WTC11 (cell line): ENCODE data around the gene COBL. TPM values are rescaled to one million over a fixed set of nuclear protein-coding genes. Genes with fewer than 3 reads are reported as not detected.

Experiments
- ATAC-seq: fragments of 200-7000 bp; cut with Tn5 transposase; 2 replicates; pipeline ENCODE4 v1.10.0; 2021; ENCODE audit warnings: mild to moderate bottlenecking, moderate library complexity
- CTCF ChIA-PET: fragments of 300-600 bp; sonication (Branson Sonifier 250); formaldehyde crosslinking; loops from one replicate; lab custom pipeline; 2021; ENCODE audit warnings: antibody characterized with exemption; lab: Charles Lee
- POLR2A ChIA-PET: fragments of 350-600 bp; sonication (Branson Sonifier 250); formaldehyde crosslinking; loops from one replicate; lab custom pipeline; 2021; ENCODE audit warnings: antibody characterized with exemption; lab: Charles Lee
- DNase-seq: peaks from one replicate; pipeline ENCODE4 v3.0.0; 2021; ENCODE audit warnings: low spot score
- H3K27ac Mint-ChIP-seq: 2 replicates; pipeline ENCODE4 v1.8.0; 2021; ENCODE audit warnings: mixed read lengths
- H3K27me3 Mint-ChIP-seq: 2 replicates; pipeline ENCODE4 v1.8.0; 2021; ENCODE audit warnings: low read depth, mild to moderate bottlenecking, moderate library complexity, mixed read lengths
- H3K36me3 Mint-ChIP-seq: 2 replicates; pipeline ENCODE4 v1.8.0; 2021; ENCODE audit warnings: mixed read lengths
- H3K4me1 Mint-ChIP-seq: 2 replicates; pipeline ENCODE4 v1.8.0; 2022; ENCODE audit warnings: mixed read lengths
- H3K4me3 Mint-ChIP-seq: 2 replicates; pipeline ENCODE4 v1.8.0; 2021; ENCODE audit warnings: mild to moderate bottlenecking, moderate library complexity, mixed read lengths
- H3K9me3 Mint-ChIP-seq: 2 replicates; pipeline ENCODE4 v1.8.0; 2021; ENCODE audit warnings: mixed read lengths
- ATF1 ChIP-seq: sonication (generic); formaldehyde crosslinking; IDR thresholded peaks from 2 replicates; pipeline ENCODE4 v1.8.1; 2023; ENCODE audit warnings: mild to moderate bottlenecking, moderate library complexity, missing genetic modification reagents
- CREB1 ChIP-seq: sonication (generic); formaldehyde crosslinking; IDR thresholded peaks from 2 replicates; pipeline ENCODE4 v1.8.0; 2023; ENCODE audit warnings: mild to moderate bottlenecking, missing genetic modification reagents
- CREM ChIP-seq: sonication (generic); formaldehyde crosslinking; IDR thresholded peaks from 2 replicates; pipeline ENCODE4 v1.8.1; 2022; ENCODE audit warnings: mild to moderate bottlenecking, missing genetic modification reagents, moderate library complexity
- E2F4 ChIP-seq: sonication (generic); formaldehyde crosslinking; IDR thresholded peaks from 2 replicates; pipeline ENCODE4 v1.8.1; 2022; ENCODE audit warnings: low read depth, mild to moderate bottlenecking, moderate library complexity, missing genetic modification reagents, borderline replicate concordance
- FOXJ3 ChIP-seq: sonication (generic); formaldehyde crosslinking; IDR thresholded peaks from 2 replicates; pipeline ENCODE4 v1.9.0; 2021; ENCODE audit warnings: missing genetic modification reagents, mild to moderate bottlenecking, borderline replicate concordance
- GABPB1 ChIP-seq: sonication (generic); formaldehyde crosslinking; IDR thresholded peaks from 2 replicates; pipeline ENCODE4 v1.8.1; 2023; ENCODE audit warnings: mild to moderate bottlenecking, missing genetic modification reagents
- IRF2 ChIP-seq: sonication (generic); formaldehyde crosslinking; IDR thresholded peaks from 2 replicates; pipeline ENCODE4 v1.8.0; 2022; ENCODE audit warnings: low read depth, missing genetic modification reagents, borderline replicate concordance
- KAT7 ChIP-seq: sonication (generic); formaldehyde crosslinking; IDR thresholded peaks from 2 replicates; pipeline ENCODE4 v1.8.1; 2023; ENCODE audit warnings: missing genetic modification reagents, mild to moderate bottlenecking, borderline replicate concordance
- MLX ChIP-seq: sonication (generic); formaldehyde crosslinking; IDR thresholded peaks from 2 replicates; pipeline ENCODE4 v1.8.1; 2023; ENCODE audit warnings: mild to moderate bottlenecking, missing genetic modification reagents, moderate library complexity
- MXD4 ChIP-seq: fragments of 250-450 bp; sonication (Bioruptor Pico); IDR thresholded peaks from 2 replicates; pipeline ENCODE4 v1.8.0; 2021; ENCODE audit warnings: mild to moderate bottlenecking, moderate library complexity, borderline replicate concordance
- RORB ChIP-seq: fragments of 250-450 bp; sonication (Bioruptor Pico); IDR thresholded peaks from 2 replicates; pipeline ENCODE4 v1.9.0; 2021; ENCODE audit warnings: mild to moderate bottlenecking
- SMAD3 ChIP-seq: sonication (generic); formaldehyde crosslinking; IDR thresholded peaks from 2 replicates; pipeline ENCODE4 v1.8.0; 2022; ENCODE audit warnings: missing genetic modification reagents, mild to moderate bottlenecking, borderline replicate concordance
- SOX15 ChIP-seq: fragments of 250-450 bp; sonication (Bioruptor Pico); IDR thresholded peaks from 2 replicates; pipeline ENCODE4 v1.9.0; 2021; ENCODE audit warnings: mild to moderate bottlenecking
- TCF7 ChIP-seq: sonication (generic); formaldehyde crosslinking; IDR thresholded peaks from 2 replicates; pipeline ENCODE4 v1.8.0; 2022; ENCODE audit warnings: mild to moderate bottlenecking, low read depth, missing genetic modification reagents, moderate library complexity
- ZBTB21 ChIP-seq: sonication (generic); formaldehyde crosslinking; IDR thresholded peaks from 2 replicates; pipeline ENCODE4 v1.8.1; 2023; ENCODE audit warnings: mild to moderate bottlenecking, missing genetic modification reagents, borderline replicate concordance
- total RNA-seq: library from RNA; stranded (reverse); gene quantifications from 3 replicates; pipeline ENCODE4 v1.2.3, GENCODE V29; 2021
- TF ChIP-seq, protein P1 (sequence below): fragments of 250-450 bp; sonication (Bioruptor Pico); IDR thresholded peaks from 2 replicates; pipeline ENCODE4 v1.9.0; 2021; ENCODE audit warnings: mild to moderate bottlenecking, borderline replicate concordance
- TF ChIP-seq, protein P2 (sequence below): sonication (generic); formaldehyde crosslinking; IDR thresholded peaks from 2 replicates; pipeline ENCODE4 v1.8.1; 2023; ENCODE audit warnings: mild to moderate bottlenecking, missing genetic modification reagents, moderate library complexity

The COBL gene
- total RNA-seq, 1 experiment from 2014 or later: 36.5 TPM

DNA sequence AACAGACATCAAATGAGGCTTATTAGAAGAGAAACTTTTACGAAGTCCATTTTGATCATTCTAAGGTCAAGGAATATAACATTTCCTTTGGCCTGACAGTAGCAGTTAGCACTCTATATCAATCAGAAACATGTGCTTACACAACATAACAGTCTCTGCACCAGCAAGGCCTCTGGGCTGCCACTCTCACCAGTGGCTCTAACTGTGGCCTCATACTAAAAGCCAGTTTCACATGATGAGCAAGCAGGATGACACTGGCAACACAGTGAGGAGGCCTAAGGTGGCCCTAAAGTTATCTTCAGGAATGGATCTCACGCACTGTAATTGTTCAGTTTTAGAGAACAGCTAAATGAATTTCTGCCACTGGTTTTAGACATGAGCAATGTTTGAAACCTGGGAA, 126.8 kb downstream of the COBL start:
- Mint-ChIP-seq H3K9me3 (no peaks in the 10 kb centered on the region), H3K27ac (no peak overlapping the region), H3K4me1 (peaks cover 8% of the 10 kb centered on the region), H3K27me3 (no peaks in the 10 kb centered on the region)
- DNase-seq (no peak), ATAC-seq (no peak)
- ChIA-PET POLR2A (interaction anchor here (1.4 kb wide), 1 partner anchor 36 kb away, joined by 3 read pairs; no protein-coding TSS in a partner anchor), CTCF (interaction anchor here (0.7 to 1.2 kb wide), 5 partner anchors 27 to 179 kb away, joined by 3 to 5 read pairs (median 4); no protein-coding TSS in a partner anchor)
- no peak for TF ChIP-seq KAT7
- no peak for TF ChIP-seq ATF1
- no peak for TF ChIP-seq CREM
- no peak for TF ChIP-seq SMAD3 (CRISPR knock-in tag)
- TF ChIP-seq IRF2 (CRISPR knock-in tag): no peak
- TF ChIP-seq TCF7 (CRISPR knock-in tag): no peak
- no peak for TF ChIP-seq GABPB1 (CRISPR knock-in tag)
- no peak for TF ChIP-seq E2F4 (CRISPR knock-in tag)
- TF ChIP-seq, protein P1, sequence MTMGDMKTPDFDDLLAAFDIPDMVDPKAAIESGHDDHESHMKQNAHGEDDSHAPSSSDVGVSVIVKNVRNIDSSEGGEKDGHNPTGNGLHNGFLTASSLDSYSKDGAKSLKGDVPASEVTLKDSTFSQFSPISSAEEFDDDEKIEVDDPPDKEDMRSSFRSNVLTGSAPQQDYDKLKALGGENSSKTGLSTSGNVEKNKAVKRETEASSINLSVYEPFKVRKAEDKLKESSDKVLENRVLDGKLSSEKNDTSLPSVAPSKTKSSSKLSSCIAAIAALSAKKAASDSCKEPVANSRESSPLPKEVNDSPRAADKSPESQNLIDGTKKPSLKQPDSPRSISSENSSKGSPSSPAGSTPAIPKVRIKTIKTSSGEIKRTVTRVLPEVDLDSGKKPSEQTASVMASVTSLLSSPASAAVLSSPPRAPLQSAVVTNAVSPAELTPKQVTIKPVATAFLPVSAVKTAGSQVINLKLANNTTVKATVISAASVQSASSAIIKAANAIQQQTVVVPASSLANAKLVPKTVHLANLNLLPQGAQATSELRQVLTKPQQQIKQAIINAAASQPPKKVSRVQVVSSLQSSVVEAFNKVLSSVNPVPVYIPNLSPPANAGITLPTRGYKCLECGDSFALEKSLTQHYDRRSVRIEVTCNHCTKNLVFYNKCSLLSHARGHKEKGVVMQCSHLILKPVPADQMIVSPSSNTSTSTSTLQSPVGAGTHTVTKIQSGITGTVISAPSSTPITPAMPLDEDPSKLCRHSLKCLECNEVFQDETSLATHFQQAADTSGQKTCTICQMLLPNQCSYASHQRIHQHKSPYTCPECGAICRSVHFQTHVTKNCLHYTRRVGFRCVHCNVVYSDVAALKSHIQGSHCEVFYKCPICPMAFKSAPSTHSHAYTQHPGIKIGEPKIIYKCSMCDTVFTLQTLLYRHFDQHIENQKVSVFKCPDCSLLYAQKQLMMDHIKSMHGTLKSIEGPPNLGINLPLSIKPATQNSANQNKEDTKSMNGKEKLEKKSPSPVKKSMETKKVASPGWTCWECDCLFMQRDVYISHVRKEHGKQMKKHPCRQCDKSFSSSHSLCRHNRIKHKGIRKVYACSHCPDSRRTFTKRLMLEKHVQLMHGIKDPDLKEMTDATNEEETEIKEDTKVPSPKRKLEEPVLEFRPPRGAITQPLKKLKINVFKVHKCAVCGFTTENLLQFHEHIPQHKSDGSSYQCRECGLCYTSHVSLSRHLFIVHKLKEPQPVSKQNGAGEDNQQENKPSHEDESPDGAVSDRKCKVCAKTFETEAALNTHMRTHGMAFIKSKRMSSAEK (CRISPR knock-in tag): no peak
- TF ChIP-seq, all 79 proteins: peak for 0
- Mint-ChIP-seq H3K4me3 (no peak overlapping the region), H3K36me3 (peaks cover 12% of the 10 kb centered on the region)

DNA sequence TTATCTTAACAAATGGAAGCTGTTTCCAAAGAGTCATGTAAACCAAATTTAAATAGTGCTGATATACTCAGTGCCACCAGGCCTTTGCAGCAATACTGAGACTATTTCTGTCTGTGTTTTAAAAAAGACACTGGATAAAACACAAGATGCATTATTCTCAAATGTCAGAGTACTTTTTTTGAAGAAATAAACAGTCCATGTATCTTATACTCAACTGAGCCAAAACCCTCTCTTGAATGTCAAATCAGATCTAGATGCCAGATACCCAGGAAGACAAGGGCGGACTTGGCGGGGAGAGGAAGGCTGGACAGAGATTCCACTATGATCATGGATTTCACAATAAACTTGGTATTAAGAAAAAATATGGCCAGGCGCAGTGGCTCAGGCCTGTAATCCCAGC, 127.6 kb downstream of the COBL start:
- CTCF ChIA-PET: interaction anchor here (0.9 to 5.1 kb wide), 16 partner anchors 9 to 239 kb away, joined by 3 to 108 read pairs (median 12); no protein-coding TSS in a partner anchor
- ATAC-seq: no peak
- no peak overlapping the region for H3K27ac Mint-ChIP-seq
- DNase-seq: no peak
- POLR2A ChIA-PET: no interaction called here
- no peak overlapping the region for H3K4me3 Mint-ChIP-seq
- H3K27me3 Mint-ChIP-seq: no peaks in the 10 kb centered on the region
- TF ChIP-seq, protein P2, sequence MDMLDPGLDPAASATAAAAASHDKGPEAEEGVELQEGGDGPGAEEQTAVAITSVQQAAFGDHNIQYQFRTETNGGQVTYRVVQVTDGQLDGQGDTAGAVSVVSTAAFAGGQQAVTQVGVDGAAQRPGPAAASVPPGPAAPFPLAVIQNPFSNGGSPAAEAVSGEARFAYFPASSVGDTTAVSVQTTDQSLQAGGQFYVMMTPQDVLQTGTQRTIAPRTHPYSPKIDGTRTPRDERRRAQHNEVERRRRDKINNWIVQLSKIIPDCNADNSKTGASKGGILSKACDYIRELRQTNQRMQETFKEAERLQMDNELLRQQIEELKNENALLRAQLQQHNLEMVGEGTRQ (CRISPR knock-in tag): no peak
- TF ChIP-seq CREB1 (CRISPR knock-in tag) (no peak), ZBTB21 (CRISPR knock-in tag) (no peak), MLX (no peak), SOX15 (no peak), MXD4 (CRISPR knock-in tag) (no peak), RORB (no peak), FOXJ3 (CRISPR knock-in tag) (no peak)
- peaks cover 12% of the 10 kb centered on the region for H3K36me3 Mint-ChIP-seq
- no peaks in the 10 kb centered on the region for H3K9me3 Mint-ChIP-seq
- peaks cover 8% of the 10 kb centered on the region for H3K4me1 Mint-ChIP-seq
